Measurements from ENCODE around the gene NXPH4.

The NXPH4 gene

GRCh38 chr12:57219993-57220754, 3.6 kb downstream of the NXPH4 start:
- no peak for DNase-seq

DNA sequence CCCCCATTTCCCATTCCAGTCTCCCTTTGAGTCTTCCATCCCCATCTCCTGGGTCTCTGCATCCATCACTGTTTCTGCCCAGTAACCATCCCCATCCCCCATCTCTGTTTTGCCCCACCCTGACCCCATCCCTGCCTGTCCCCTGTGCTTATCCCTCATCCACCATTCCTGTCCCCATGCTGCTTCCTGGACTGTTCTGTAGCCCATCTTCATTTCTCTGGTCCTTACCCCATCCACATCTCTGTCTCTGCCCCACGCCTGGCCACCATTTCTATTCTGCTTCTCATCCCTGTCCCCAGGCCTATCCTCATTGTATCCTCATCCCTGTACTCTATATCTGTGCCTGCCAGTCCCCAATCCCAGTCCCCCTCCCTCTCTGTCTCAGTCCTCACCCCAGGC, 4.2 kb downstream of the NXPH4 start:
- DNase-seq: no peak

GRCh38 chr12:57221169-57221917, 4.7 kb downstream of the NXPH4 start:
- no peak for DNase-seq

- no peak for DNase-seq
These were observed 5.9 kb downstream of the NXPH4 start for GRCh38 chr12:57222286-57223190.

GRCh38 chr12:57223191-57224165, 6.9 kb downstream of the NXPH4 start:
- no peak for DNase-seq

DNA sequence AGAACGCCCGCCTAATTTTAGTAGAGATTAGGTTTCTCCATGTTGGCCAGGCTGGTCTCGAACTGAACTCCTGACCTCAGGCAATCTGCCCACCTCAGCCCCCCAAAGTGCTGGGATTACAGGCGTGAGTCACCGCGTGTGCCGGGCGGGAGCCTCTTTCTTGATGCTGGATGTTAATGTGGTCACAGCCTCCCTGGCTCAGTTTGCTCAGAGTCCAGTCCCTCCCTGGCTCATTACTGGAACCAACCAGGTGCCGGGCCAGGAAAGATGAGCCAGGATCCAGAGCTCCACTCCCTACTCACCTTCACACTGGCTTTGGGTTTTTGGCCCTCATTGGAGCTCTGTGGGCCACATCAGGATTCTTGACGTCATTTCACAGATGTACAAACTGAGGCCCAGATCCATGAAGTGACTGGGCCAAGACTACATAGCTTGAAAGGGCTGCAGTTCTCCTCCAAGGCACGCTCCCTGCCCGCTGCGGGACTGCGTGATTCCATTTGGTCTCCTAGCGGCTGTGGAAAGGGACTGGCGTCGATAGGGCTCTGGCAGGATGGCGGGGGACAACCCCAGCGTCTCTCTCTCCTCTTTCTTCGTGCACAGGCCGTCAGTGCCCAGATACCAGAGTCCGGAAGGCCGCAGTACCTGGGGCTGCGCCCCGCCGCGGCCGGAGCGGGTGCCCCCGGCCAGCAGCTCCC, 7.8 kb downstream of the NXPH4 start:
- no peak for DNase-seq

- no peak for DNase-seq
These were observed 8.5 kb downstream of the NXPH4 start for GRCh38 chr12:57224973-57225679.

DNA sequence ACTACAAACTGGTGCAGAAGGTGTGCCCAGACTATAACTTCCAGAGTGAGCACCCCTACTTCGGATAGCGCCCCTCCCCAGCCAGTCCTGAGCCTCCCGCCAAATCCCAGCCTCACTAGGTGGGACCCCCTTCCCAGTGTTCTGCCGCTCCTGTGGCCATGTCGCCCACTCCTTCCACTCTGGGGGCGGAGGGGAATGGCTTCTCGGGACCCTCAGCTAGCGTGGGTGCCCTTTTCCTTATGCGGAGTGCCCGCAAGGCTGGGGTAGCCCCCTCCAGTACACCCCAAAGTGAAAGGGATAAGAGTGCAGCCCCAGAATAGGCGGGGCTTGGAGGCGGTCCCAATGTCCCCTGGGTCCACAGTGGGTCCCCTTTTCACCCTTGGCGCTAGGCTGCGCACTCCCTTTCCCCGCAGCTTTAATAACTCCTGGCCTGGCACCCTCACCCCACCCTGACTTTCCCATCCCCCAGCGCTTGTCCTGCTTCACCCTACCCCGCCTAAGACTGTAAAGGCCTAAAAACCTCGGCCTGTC, 9.2 kb downstream of the NXPH4 start:
- no peak for DNase-seq

DNA sequence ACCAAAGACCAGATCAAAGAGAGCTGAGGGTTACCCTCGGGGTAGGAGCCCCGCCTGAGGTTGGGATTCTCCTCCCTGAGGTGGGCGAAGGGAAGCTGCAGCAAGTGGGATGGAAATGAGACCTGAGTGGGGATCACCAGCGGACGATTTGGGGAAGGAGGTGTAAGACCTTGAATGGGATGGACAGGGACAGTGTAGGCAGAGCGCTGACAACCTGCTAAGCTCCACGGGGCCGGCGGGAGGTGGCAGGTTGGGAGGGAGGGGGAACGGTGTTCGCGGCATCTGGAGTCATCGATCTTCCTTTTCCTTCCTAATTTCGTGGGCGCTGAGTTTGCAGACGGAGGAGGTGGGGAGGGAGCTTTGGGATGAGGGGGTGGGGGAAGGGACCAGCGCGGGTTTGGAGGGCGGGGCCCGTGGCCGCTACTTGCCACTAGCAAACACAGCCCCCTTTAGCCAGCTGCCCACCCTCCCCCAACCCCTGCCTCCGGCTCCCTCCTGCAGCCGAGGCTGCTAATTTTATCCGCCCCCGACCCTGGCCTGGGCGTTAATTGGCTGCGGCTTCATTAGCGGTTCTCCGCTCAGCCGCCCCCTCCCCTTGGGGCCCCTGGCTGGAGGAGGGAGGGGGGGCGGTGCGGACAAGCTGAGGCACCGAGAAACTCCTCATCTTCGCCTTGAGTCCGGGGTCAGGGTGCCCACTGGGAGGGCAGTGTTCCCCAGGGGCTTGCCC, 10.2 kb downstream of the NXPH4 start:
- no peak for DNase-seq

DNA sequence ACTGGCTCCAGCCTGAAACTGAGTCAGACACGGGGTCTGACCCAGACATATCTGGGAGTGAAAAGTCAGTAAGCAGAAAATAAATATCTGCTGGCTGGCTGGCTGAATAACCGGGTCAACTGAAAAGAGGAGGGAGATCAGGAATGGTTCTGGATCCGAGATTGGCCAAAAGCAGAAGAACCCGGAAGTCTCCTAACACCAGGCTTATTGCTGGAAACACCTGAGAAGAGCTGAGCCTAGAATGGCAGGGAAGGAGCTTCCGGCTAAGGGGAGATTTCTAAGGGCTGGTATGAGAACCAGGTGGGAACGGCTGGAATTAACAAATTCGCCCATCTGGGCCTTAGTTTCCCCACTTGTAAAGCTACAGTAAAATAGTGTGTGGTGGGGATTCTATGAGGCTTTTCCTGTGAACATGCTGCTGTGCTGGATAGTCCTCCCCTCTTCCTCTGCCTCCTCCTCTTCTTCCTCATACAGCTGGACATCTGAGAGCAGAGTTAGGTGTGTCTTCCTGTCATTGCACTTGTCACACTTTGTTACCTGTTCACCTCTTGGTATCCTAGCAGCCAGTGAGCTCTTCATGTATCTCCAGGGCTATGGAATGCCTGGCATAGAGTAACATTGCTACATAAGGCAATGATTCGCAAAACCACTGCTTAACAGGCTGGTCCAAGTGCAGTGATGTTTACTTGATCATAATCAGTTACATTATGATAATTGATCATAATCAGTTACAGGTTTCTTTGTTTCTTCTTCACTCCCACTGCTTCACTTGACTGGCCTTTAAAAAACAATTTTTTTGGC, 10.9 kb downstream of the NXPH4 start:
- no peak for DNase-seq

DNA sequence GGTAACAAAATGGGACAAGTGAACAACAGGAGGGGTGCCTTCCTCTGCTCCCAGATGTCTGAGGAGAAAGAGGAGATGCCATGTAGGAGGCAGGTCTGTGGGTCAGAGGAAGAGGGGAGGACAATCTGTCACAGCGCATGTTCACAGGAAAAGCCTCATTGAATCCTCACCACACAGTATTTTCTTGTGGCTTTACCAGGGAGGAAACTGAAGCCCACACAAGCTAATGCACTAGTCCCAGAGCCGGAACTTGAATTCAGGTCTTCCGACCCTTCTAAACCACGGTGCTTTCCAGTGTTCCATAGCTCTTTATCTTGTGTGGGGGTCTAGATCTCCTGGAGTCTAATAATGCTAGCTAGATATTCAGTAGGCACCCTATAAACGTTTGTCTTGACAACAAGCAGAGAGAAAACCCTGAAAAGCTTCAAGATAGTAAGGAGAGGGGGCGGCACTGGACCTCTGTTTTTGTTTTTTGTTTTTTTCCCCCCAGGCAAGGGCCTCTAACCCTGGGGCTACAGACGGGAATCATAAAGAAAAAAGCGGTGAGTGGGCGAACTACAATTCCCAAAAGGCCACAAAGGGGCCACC, 12.5 kb downstream of the NXPH4 start:
- no peak for DNase-seq

DNA sequence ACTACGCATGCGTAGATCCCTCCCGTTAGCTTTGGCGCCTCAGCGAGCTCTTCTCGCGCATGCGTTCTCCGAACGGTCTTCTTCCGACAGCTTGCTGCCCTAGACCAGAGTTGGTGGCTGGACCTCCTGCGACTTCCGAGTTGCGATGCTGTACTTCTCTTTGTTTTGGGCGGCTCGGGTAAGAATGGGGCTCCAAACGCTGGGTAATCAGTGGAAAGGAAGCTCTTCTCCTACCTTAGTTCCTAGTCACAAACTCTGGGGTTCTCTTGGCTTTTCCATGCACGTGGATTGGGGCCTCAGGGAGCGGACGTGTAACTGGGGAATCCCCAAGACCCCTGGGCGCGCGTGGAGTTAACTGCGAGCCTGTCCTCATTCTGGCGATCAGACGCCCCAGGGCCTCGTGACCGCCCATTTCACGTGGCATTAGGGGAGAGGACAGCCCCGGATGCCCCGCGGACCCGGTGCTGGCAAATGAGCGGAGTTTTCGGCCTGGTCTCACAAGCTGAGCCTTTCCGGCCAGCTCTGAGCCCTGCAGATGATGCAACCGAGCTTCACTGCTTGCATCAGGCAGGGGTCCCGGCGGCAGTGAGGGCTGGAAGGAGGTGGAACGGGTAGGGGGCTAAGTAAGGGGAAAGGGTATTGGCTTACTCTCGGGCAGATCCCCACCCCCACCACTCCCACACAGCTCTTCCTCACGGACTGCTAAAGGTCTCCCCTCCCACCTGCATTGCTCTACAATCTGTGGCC, 13.2 kb downstream of the NXPH4 start, which contains the start of gene SHMT2:
Gene SHMT2 (plus strand): TSS at position 78 of the 747 bp plus-strand sequence. CDS start 68 bp downstream, at position 146.
- DNase-seq: peak; percentile 94

GRCh38 chr12:57230381-57231155, 14.0 kb downstream of the NXPH4 start:
- DNase-seq: no peak

GRCh38 chr12:57231276-57232021, 14.9 kb downstream of the NXPH4 start:
- DNase-seq: no peak

- DNase-seq: no peak
These were observed 15.7 kb downstream of the NXPH4 start for GRCh38 chr12:57232156-57232756.
